ENCODE results near the gene EXOSC3.

GRCh38 chr9:37798677-37799076 lies 13.8 kb upstream of the EXOSC3 start:
- TF ChIP-seq CTCF (IDR thresholded peaks at IDR 0.05), result no peak
- TF ChIP-seq POLR2A (IDR thresholded peaks at IDR 0.05), result no peak

Data from Peyer's patch (tissue), 4 donors.